Raji (cell line): Measurements from ENCODE around the gene ANKRD34A.

ENCODE experiments used
- POLR2A ChIP-seq: IDR thresholded peaks from 2 replicates; pipeline ENCODE4 v1.6.1; 2011; ENCODE audit warnings: low read depth, low read length, control low read depth; ENCODE audit not compliant: insufficient read depth

ANKRD34A gene

GRCh38 chr1:145982010-145982723, 17.8 kb upstream of the ANKRD34A start:
- TF ChIP-seq POLR2A, result no peak

- TF ChIP-seq POLR2A, result no peak
Measured at GRCh38 chr1:145980457-145980994, 16.2 kb upstream of the ANKRD34A start.

GRCh38 chr1:145979746-145980456, 15.5 kb upstream of the ANKRD34A start:
- TF ChIP-seq POLR2A, result peak; percentile 18; the same call in 1 of the 2 replicates

- TF ChIP-seq POLR2A, result 0 out of 2 replicates have a peak, but pooled peaks have one; percentile 21
Measured at GRCh38 chr1:145978854-145979745, 14.7 kb upstream of the ANKRD34A start.

- no peak for TF ChIP-seq POLR2A
Measured at GRCh38 chr1:145978471-145978853, 14.1 kb upstream of the ANKRD34A start.

GRCh38 chr1:145977486-145978470, 13.4 kb upstream of the ANKRD34A start:
- 0 out of 2 replicates have a peak, but pooled peaks have one; percentile 15 for TF ChIP-seq POLR2A

- TF ChIP-seq POLR2A, result no peak
Measured at GRCh38 chr1:145977016-145977415, 12.6 kb upstream of the ANKRD34A start.

GRCh38 chr1:145975216-145975615, 10.8 kb upstream of the ANKRD34A start:
- TF ChIP-seq POLR2A, result no peak

GRCh38 chr1:145974721-145975120, 10.3 kb upstream of the ANKRD34A start:
- no peak for TF ChIP-seq POLR2A

- no peak for TF ChIP-seq POLR2A
Measured at GRCh38 chr1:145972580-145972979, 8.2 kb upstream of the ANKRD34A start.

GRCh38 chr1:145967288-145967687, 2.9 kb upstream of the ANKRD34A start:
- TF ChIP-seq POLR2A, result no peak

- no peak for TF ChIP-seq POLR2A
Measured at GRCh38 chr1:145965119-145965744, 857 bp upstream of the ANKRD34A start.

- TF ChIP-seq POLR2A, result peak; percentile 14; the same call in 1 of the 2 replicates
Measured at GRCh38 chr1:145963265-145964019, 933 bp downstream of the ANKRD34A start.
